NCI-H82 (cell line): ENCODE measurements around the gene BACE2.

Source experiments
- DNase-seq: peaks from one replicate; lab custom pipeline; 2025; lab: John Stamatoyannopoulos, UW

Gene BACE2

DNA sequence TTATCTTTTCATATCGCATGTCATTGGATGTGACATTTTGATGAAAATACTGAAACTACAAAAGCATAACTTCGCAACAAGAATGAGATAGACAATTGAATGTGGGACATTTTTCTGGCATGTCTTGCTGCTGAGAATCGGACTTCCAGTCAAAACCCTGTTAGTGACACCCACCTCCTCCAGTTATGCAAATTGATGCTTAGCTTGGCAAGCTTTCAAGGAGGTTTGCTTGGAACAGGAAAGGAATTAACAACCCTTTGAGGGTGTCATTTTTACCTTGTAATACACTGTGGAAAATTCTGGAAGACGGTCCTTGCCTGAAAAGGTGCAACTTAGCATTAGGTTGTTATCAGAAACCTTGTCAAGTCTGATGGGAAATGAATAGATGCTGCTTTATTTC lies 109.9 kb downstream of the BACE2 start:
- DNase-seq, result no peak

DNA sequence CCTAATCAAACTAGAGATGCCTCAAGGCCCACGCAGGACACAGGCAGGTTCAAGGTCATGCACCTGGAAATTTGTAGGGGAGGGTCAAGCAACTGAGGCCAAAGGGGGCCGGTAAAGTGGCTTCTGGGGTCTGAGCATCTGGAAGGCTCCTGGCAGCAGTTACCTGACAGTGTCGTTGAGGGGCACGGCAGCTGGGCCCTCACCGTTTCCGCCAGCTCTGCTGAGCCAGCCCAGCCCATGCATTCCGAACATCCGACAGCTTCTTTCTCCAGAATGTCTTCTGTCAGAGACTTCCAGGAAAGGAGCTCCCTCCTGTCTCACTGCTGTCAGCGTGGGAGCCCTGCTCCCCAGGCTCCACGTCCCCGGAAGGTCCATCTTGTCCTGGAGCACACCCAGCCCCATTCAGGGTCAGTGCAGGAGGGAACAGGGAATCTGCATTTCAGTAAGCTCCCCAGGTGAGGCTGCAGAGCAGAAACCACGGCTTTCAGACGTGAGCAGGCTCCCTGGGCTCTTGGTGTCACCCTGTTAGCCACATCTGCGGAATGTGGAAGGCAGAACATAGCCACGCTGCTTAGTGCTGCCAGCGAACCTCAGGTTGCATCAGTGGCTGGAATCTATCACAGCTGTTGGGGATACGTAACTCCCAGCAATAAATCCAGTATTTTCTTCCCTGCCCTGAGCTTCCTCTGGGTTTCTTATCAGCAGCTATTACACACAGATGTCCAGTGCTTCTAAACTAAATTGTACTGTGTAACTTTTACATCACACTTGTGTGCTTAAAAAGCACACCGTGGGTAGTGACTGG lies 112.4 kb downstream of the BACE2 start:
- DNase-seq, result no peak

DNA sequence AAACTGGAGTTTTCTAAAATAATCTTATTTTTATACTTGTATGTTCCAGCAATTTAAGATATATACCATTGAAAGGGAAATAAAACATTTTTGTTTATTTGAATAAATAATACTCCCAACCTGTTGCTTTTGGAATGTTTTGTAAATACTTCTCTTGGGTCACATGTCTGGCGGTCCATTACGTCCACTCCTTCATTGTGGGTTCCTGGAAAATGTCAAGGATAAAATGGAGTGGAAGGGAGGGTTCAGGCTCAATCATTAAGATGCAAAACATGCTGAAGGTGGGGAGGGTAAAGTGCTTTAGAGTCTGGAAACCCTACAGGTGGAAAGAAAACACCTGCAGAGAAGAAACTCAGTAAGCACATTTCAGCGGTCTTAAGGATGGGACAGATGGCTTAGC lies 114.5 kb downstream of the BACE2 start:
- DNase-seq, result no peak

DNA sequence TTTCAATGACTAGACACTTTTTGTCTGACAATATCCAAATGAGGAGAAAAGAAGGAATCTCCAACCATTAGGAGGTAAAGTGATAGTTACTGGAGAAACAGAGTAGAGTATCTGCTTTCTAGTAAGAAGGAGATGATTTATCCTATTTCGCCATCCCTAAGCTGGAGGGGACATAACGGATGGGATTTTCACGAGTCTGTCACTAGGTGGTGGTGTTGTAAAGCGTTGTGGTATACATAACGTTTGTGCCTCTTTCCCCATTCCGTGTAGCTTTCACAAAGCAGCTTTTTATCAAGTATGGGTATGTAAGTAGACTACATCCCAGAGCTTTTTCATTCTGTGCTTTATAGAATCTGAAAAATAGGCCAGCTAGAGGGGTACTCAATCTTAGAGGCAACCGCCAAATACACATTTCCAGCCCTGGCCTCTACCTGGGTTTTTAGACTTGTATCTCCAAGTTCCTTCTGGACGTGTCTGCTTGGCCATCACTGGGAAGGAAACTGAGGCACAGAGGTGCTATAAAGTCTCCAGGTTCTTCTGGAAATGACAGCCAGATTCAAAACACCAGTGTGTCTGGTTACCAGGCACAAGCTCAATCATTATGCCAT lies 115.4 kb downstream of the BACE2 start:
- peak; percentile 83 for DNase-seq

DNA sequence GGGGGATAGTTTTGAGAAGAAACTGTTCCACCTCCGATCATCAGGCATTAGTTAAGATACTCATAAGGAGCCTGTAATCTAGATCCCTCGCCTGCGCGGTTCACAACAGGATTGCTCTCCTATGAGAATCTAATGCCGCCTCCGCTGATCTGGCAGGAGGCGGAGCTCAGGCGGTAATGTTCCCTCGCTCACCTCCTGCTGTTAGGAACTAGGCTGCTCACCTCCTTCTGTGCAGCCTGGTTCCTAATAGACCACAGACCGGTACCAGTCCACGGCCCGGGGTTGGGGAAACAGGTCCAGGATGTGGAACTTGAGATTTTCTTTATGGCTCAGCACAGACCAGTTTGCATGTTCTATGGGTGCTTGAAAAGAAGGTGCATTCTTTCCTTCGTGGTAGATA lies 121.5 kb downstream of the BACE2 start:
- DNase-seq, result peak; percentile 67

DNA sequence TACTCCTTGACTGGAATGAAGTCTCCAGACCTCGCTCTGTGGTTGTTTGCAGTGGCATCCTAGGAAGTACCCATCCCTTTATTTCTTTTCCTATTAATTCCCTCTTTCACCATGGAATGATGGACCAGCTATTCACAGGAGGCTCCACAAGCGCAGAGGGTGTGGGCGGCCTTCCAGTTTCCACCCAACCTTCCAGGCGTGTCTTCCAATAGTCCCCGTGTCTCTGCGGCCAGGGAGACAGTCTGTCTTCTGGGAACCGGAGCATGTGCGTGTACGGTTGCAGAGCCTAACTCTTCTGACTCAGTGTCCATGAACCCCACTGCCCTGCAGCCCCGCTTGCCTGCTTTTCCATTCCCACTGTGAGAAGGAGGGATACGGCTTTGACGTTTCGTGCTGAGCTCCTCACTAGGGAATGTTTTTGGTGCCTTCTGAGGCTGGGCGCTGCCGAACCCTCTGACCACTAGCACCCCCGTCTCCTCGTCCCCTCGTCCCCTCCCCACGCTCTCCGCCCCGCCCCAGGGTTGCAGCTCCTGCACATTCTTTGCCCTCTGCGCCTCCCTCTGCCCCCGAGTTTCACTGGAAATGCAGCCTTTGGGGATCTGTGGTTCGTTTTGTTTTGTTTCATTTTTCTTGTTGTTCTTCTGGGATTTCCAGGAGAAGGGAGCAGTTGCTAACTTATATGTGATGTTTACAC lies 122.3 kb downstream of the BACE2 start:
- DNase-seq, result no peak

DNA sequence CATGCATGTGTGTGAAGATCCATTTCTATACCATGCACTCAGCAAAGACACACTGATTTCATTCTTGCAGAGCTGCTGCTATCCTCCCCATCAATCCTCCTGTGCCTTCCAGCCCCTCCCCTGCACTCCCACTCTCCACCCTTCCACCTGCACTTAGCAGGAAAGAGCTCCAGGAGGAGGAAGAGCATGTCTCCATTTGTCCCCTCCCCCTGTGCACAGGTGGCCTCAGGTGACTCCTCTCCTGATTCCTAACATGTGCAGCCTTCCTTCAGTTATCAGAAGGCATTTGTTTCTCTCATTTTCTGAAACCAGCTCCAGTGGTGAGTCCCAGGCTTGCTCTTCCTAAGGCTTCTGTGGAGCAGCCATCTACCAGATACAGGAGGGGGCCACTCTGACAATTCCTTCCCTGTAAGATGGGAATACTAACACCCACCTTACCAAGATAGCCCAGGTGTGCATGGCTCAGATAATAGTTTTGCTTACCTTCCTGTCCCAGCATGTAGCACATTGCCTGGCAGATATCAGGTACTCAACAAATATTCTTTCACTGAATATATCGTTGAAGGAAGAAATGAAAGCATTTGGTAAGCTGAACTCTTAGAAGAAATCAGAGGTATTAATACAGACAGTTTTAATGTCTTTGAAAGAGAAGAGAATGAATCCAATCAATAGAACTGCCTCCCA lies 126.7 kb downstream of the BACE2 start:
- no peak for DNase-seq

DNA sequence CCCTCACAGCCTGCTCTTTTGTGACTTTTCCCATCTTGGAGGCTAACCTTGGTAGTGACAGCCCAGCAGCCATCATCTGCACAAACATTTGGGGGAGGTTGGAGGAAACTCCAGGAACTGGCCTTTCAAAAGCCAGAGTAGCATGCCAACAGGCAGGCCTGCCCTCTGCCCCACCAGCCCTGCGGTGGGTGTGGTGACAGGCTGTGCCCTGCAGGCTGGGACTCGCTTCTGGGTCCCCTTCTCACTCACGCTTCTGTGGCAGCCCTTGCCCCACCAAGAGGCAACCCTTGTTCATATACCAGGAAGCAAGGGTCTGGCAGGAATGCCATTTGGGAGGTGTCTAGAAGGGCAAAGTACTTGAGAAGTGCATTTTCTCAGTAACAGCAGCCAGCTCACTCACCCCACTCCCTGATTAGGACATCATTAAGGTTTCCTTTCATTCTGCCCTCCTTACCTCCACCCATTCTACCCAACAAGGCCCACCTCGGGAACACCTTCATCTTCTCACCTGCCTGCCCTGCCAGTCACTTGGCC lies 127.8 kb downstream of the BACE2 start:
- DNase-seq, result no peak

DNA sequence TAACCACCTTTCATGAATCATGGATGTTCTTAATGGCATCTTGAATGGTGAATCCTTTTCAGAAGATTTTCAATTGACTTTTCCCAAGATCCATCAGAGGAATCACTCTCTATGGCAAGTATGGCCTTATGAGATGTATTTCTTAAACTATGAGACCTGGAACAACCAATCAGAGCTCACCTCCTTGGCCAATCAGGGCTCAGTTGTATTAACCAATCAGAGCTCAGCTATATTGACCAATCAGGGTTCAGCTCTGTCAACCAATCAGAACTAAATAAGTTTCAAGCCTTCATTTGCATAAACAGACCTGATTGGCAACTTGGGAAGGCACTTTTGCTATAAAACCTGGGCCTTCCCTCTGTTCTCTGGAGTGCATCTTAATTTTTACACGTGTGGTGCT lies 135.0 kb downstream of the BACE2 start:
- no peak for DNase-seq

DNA sequence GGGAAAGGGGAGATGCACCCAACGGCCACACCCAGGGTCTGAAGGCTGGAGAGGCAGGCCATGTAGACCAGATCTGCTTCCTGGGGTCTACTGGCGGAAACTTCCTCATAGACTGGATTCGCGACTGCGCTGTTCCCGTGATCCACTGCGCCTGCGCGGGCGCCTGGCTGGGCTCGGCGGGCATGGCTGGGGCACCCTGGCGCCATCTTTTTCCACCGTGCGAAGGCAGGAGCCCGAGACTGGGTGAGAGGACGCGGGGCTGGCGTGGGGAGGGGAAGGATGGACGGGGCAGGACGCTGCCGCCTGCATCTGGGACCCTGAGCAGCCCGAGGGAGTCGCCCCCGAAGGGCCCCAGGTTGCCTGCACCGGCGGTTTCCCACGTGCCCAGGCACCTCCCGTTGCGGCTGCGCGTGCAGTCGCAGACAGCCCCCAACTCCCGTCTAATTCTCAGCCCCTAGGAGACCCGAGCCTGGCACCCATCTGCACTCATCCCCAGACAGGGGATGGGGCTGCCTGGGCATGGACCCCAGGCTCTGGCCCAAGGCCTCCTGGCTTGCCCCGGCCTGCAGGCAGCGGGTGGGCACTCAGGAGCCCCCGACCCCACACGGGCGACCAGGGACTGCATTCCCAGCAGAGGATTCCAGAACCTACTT lies 136.2 kb downstream of the BACE2 start:
- DNase-seq, result no peak

DNA sequence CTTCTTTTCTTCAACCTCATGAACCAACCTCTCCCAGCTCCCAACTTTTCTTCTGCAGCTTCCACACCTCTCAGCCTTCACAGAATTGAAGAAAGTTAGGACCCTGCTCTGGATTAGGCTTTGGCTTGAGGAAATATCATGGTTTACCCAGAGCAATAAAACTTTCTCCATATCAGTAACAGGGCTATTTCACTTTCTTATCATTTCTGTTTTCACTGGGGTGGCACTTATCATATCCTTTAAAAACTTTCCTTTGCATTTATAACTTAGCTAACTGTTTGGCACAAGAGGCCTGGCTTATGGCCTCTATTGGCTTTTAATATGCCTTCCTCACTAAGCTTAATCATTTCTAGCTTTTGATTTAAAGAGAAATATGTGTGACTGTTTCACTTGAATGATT lies 139.3 kb downstream of the BACE2 start:
- DNase-seq, result no peak

DNA sequence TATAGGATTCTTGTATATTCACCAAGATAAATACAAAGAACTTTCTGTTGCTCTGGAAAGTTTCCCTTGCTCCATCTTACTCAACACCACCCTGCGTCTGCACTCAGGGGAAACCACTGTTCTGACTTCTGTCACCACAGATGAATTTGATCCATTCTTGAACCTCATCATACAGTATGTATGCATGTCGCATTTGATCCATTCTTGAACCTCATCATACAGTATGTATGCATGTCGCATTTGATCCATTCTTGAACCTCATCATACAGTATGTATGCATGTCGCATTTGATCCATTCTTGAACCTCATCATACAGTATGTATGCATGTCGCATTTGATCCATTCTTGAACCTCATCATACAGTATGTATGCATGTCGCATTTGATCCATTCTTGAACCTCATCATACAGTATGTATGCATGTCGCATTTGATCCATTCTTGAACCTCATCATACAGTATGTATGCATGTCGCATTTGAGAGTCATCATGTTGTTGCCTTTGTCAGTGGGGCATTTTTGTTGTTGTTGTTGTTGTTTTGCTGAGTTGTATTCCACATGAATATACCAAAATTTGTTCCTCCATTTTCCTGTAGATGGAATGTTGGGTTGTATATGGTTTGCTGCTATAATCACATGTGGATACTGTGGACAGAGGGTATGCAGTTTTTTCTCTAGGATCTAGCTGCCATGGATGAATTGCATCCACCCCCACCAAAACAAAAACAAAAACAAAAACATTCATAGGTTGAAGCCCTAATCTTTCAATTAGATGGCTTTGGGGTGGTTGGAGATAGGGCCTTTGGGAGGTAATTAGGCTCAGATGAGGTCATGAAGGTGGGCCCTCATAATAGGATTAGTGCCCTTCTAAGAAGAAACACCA lies 145.6 kb downstream of the BACE2 start:
- DNase-seq, result peak; percentile 5

DNA sequence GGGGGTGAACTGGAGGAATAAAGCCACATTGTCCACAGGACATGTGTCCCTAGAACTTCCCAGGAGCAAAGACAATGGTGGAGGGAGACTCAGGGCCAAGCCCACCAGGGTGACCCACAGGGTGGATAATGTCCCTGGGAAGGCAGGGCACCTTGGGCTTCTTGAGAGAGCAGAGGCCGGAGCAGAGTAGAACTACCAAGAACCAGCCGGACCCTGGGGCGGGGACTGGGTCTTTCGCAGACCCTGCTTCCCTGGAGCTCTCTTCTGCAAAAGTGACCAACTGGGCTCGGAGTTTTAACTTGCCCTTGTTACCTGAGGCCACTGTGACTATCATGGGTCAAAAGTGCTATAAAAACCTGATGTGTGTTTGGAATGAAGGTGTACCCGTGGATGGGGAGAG lies 147.8 kb downstream of the BACE2 start:
- no peak for DNase-seq

DNA sequence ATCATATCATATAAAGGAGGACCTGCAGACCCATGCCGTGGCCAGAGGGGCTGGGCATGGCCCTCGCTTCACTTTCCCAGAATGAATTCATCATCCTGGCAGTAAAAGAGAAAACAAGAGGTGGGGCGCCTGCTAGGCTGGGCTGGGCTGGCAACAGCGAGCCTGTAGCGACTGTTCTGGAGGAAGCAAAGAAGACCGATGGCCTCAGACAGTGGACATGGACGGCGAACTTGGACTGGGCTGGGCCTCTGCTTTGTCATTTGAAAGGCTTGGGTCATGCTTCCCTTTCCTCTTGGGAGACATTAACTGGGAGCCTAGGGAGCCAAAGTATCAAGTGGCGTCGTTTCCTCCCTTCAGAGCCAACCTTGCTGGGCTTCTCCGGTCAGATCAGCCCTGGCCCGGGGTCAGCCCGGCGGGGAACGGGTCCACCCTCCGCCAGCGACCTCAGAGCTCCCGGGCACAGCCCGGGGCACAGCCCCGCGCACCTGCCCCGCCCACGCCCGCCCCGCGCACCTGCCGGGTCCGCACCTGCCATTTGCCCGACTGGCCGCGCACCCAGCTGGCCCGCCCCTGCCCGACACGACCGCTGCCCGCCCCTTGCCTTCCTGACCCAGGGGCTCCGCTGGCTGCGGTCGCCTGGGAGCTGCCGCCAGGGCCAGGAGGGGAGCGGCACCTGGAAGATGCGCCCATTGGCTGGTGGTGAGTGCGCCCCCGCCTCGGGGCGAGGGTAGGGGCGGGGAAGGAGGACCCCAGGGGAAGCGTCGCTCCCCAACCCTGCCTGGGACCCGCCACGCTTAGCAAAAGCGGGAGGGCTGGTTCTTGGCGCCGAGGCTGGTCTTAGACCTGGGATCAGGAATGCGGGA lies 148.5 kb downstream of the BACE2 start, which contains the start of gene FAM3B:
TSS of gene FAM3B (plus strand) at position 602 of the 863 bp plus-strand sequence. CDS start at position 681, 79 bp downstream.
- no peak for DNase-seq

DNA sequence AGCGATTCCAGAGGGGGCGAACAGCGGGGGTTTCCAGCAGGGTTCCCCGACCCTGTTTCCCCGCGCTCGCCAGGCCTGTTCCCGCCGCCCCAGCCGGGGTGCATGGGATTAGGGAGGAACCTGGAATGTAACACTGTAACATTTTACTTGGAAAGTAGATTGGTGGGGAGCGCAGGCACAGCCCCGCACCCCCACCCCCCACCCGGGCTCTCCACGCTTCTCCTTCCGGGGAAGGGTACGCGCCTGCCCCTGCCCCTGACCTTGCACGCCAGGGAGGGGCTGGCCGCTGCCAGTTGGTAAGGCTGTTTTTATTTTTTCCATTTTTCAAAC lies 149.1 kb downstream of the BACE2 start:
- no peak for DNase-seq

DNA sequence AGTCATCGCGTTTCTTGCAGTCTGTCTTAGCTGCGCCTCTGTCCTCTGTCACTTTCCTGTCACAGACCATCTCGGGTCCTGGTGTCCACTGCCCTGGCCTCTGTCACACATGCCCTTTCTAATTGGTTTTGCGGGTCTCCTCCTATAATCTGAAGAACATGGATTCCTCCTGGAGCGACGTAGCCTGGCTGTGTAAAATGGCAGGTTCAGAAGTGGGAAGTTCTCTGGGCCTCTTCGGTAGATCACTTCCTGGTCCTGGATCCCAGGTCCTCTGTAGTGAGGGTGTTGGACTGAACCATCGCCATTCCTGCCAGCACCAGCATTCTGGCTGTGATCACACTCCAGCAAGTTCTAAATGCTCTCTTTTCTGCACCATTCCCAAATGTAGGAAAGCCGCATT lies 149.5 kb downstream of the BACE2 start:
- DNase-seq, result no peak

DNA sequence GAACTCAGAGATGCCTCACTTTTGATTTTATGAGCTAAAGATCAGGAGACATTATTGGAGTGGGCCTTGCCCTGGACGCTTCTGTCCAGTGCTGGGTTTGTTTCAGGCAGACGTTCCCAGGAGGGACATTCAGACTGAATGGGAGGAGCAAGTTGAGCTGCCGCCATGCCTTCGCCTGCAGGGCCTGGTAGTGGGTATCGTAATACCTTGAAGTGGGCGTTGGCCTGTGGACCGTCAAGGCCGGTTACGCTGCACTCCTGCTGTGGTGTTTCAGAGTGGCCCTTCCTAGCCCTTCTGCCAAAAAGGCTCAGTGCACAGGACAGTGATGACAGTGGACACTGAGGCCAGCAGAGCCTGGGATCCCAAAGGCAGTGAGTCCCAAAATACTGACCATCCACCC lies 150.3 kb downstream of the BACE2 start:
- DNase-seq, result no peak

DNA sequence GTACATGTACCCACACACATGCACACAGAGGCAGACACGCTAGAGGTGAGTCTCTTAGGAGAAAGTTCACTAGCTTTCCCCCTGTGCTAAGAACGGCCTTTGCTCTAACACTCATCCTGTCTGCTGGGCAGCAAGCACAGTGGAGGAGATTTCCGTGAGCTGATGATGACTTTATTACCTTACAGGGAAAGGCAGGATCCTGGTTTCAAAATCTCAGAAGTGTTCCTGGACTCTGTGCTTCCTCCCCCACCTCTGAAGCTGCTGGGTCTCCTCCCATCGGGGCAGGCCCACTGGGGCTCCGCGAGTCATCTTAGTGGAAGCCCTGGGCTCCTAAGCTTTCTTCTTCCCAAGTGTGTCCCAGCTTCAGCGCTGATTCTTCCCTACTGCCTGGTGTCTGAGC lies 151.3 kb downstream of the BACE2 start:
- no peak for DNase-seq

DNA sequence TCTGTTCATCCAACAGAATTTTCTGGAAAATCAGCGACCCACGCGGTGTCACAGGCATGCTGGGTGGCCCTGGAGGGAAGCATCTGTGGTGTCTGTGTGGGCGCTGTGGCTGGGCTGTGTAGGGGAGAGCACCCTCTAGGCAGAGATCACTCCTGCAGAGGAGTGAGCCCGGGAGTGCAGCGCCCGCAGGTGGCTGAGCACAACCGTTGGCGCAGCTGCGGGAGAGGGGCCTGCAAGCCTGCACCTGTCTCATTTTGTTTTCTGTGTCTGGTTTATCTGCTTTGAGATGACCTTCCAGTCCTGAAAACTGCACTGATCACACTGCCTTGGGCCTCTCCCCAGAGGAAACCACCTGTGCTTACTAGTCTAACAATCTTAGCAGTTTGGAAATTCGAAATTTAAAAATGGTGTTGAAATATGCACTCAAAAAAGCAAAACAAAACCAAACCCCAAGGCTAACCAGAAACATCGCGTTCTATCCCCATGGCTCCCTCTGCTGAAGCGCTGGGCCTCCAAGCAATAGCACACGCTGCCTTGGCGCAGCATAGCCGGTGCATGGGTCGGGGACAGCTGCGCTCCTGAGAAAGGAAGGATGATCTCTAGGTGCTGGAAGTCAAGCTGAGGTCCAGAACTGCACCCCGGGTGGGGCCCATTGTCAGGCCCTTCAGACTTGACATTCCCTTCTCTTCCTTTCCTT lies 153.4 kb downstream of the BACE2 start:
- no peak for DNase-seq
